ENCODE results near the gene MAN2C1.

DNA sequence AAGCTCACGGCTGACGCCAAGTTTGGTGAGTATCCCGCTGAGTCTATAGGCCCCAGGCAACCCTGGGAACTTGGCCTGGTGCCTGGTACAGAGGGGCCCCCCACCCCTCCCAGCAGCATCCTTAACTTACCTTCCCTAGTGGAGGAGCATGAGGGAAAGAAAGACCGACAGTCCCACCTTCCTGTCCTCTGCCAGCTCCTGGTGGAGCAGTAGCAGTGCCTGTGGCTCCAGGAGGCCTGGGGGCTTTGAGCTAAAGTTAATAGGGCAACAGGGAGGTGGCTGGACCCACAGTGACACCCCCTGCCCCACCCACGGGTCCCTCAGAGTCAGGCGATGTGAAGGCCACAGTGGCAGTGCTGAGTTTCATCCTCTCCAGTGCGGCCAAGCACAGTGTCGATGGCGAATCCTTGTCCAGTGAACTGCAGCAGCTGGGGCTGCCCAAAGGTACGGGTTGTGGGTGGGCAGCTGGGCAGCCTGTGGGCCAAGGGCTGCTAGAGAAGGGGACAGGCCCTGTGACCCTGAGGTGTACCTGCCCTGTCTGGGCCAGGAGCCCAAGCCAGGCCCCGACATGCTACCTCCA, 29.7 kb downstream of the MAN2C1 start:
- TF ChIP-seq, protein P1, sequence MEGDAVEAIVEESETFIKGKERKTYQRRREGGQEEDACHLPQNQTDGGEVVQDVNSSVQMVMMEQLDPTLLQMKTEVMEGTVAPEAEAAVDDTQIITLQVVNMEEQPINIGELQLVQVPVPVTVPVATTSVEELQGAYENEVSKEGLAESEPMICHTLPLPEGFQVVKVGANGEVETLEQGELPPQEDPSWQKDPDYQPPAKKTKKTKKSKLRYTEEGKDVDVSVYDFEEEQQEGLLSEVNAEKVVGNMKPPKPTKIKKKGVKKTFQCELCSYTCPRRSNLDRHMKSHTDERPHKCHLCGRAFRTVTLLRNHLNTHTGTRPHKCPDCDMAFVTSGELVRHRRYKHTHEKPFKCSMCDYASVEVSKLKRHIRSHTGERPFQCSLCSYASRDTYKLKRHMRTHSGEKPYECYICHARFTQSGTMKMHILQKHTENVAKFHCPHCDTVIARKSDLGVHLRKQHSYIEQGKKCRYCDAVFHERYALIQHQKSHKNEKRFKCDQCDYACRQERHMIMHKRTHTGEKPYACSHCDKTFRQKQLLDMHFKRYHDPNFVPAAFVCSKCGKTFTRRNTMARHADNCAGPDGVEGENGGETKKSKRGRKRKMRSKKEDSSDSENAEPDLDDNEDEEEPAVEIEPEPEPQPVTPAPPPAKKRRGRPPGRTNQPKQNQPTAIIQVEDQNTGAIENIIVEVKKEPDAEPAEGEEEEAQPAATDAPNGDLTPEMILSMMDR (IDR thresholded peaks at IDR 0.05), result no peak
- no peak for TF ChIP-seq POLR2A (IDR thresholded peaks at IDR 0.05)
- TF ChIP-seq POLR2AphosphoS5 (IDR thresholded peaks at IDR 0.05; ENCODE audit: insufficient read depth in 1 of 2, low read depth in 1 of 2), result no peak
